Activated B cell treated with CpG ODN at 0.5 μM for 24 hours (primary cell): ENCODE data around the gene CHCHD6. TPM values are rescaled to one million over a fixed set of nuclear protein-coding genes. Genes with fewer than 3 reads are reported as not detected.

Experiments used
- ATAC-seq: fragments of 200-7000 bp; cut with Tn5 transposase; one replicate; pipeline ENCODE4 v1.10.0; 2021; ENCODE audit warnings: low read depth, mild to moderate bottlenecking, moderate library complexity
- CTCF ChIA-PET: fragments of 350-600 bp; sonication (Branson Sonifier 250); formaldehyde crosslinking; loops from one replicate; lab custom pipeline; 2021; ENCODE audit warnings: antibody characterized with exemption; lab: Charles Lee
- POLR2A ChIA-PET: fragments of 350-600 bp; sonication (Branson Sonifier 250); formaldehyde crosslinking; loops from one replicate; lab custom pipeline; 2021; ENCODE audit warnings: antibody characterized with exemption; lab: Charles Lee
- DNase-seq: peaks from one replicate; pipeline ENCODE4 v3.0.0; 2022
- H3K27ac Mint-ChIP-seq: one replicate; pipeline ENCODE4 v1.8.0; 2020; ENCODE audit warnings: mixed read lengths
- H3K27me3 Mint-ChIP-seq: one replicate; pipeline ENCODE4 v1.8.0; 2021; ENCODE audit warnings: mixed read lengths
- H3K36me3 Mint-ChIP-seq: one replicate; pipeline ENCODE4 v1.8.0; 2021; ENCODE audit warnings: low read depth, mixed read lengths
- H3K4me1 Mint-ChIP-seq: one replicate; pipeline ENCODE4 v1.8.0; 2021; ENCODE audit warnings: mixed read lengths
- H3K4me3 Mint-ChIP-seq: one replicate; pipeline ENCODE4 v1.8.0; 2020; ENCODE audit warnings: mild to moderate bottlenecking, mixed read lengths
- H3K9me3 Mint-ChIP-seq: one replicate; pipeline ENCODE4 v1.8.0; 2020; ENCODE audit warnings: mixed read lengths
- intact Hi-C: fragments of 100-400 bp; cut with micrococcal nuclease; formaldehyde crosslinking; loops from one replicate; pipeline ENCODE4 v1.15.1; 2024
- total RNA-seq: library from RNA; stranded (reverse); gene quantifications from 2 replicates; pipeline ENCODE4 v1.2.3, GENCODE V29; 2022
- TF ChIP-seq, protein P1 (sequence below): fragments of 200-600 bp; IDR thresholded peaks from one replicate; pipeline ENCODE4 v1.8.0; 2022; ENCODE audit warnings: antibody characterized with exemption, mild to moderate bottlenecking

The CHCHD6 gene
- total RNA-seq, 1 donor from 2014 or later, result 10.0 TPM

GRCh38 chr3:126854666-126855065, 150.6 kb downstream of the CHCHD6 start:
- no peaks in the 10 kb centered on the region for H3K9me3 Mint-ChIP-seq
- POLR2A ChIA-PET, result no interaction called here
- H3K27ac Mint-ChIP-seq, result no peak overlapping the region
- H3K4me3 Mint-ChIP-seq, result no peak overlapping the region
- CTCF ChIA-PET, result interaction anchor here (2.3 kb wide), 1 partner anchor 128 kb away, joined by 7 read pairs; the partner anchor contains the start of gene PLXNA1
- intact Hi-C loops, result loop anchor here (10.0 kb wide), 1 partner anchor 100 kb away; no protein-coding TSS in a partner anchor
- ATAC-seq, result no peak
- no peaks in the 10 kb centered on the region for H3K27me3 Mint-ChIP-seq
- TF ChIP-seq, protein P1, sequence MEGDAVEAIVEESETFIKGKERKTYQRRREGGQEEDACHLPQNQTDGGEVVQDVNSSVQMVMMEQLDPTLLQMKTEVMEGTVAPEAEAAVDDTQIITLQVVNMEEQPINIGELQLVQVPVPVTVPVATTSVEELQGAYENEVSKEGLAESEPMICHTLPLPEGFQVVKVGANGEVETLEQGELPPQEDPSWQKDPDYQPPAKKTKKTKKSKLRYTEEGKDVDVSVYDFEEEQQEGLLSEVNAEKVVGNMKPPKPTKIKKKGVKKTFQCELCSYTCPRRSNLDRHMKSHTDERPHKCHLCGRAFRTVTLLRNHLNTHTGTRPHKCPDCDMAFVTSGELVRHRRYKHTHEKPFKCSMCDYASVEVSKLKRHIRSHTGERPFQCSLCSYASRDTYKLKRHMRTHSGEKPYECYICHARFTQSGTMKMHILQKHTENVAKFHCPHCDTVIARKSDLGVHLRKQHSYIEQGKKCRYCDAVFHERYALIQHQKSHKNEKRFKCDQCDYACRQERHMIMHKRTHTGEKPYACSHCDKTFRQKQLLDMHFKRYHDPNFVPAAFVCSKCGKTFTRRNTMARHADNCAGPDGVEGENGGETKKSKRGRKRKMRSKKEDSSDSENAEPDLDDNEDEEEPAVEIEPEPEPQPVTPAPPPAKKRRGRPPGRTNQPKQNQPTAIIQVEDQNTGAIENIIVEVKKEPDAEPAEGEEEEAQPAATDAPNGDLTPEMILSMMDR, result no peak
- peaks cover 8% of the 10 kb centered on the region for H3K36me3 Mint-ChIP-seq
- H3K4me1 Mint-ChIP-seq, result no peaks in the 10 kb centered on the region
- DNase-seq, result no peak

DNA sequence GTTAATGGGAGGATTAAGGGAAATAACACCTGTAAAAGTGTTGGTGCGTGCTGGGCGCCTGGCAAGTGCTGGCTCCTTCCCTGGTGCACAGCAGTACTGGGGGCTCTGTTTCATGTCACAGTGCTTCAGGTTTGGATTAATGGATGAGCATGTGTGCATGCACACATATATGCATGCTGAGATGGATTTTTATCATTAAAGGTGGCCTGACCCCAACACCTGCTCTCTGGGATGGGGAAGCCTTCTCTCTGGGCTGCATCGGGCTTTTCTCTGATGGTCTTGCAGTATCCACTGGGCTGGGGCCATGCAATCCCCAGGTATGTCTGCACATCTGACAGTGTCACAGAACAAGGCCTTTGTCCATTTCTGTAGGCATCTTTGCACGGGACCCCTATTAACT, 151.3 kb downstream of the CHCHD6 start:
- intact Hi-C loops, result loop anchor here (10.0 kb wide), 1 partner anchor 99 kb away; no protein-coding TSS in a partner anchor
- no peaks in the 10 kb centered on the region for H3K27me3 Mint-ChIP-seq
- peaks cover 8% of the 10 kb centered on the region for H3K36me3 Mint-ChIP-seq
- H3K4me3 Mint-ChIP-seq, result no peak overlapping the region
- TF ChIP-seq, protein P1, result no peak
- ChIA-PET CTCF (interaction anchor here (1.2 kb wide), 1 partner anchor 165 kb away, joined by 3 read pairs; no protein-coding TSS in a partner anchor), POLR2A (no interaction called here)
- DNase-seq (no peak), ATAC-seq (no peak)
- H3K9me3 Mint-ChIP-seq, result no peaks in the 10 kb centered on the region
- H3K4me1 Mint-ChIP-seq, result no peaks in the 10 kb centered on the region
- H3K27ac Mint-ChIP-seq, result no peak overlapping the region

DNA sequence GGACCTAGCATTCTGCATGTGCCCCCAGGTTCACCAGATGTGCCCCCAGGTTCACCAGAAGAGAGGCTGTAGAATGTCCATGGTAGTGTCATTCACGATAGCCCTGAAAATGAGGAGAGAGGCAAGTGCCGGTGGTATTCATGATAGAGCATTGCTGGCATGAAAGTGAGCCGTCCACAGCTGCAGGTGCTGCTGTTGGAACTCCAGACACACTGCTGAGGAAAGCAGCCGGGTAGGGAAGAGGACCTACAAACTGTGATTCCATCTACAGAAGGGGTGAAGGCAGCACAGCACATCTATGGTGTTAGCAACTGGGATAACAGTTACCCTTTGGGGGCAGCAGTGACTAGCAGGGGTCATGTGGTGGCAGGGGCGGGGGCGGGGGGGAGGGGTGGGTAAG, 153.9 kb downstream of the CHCHD6 start:
- CTCF ChIA-PET, result no interaction called here
- no peaks in the 10 kb centered on the region for H3K4me1 Mint-ChIP-seq
- H3K9me3 Mint-ChIP-seq, result no peaks in the 10 kb centered on the region
- no peak overlapping the region for H3K27ac Mint-ChIP-seq
- ATAC-seq (no peak), DNase-seq (no peak)
- POLR2A ChIA-PET, result no interaction called here
- H3K36me3 Mint-ChIP-seq, result peaks cover 5% of the 10 kb centered on the region
- H3K4me3 Mint-ChIP-seq, result no peak overlapping the region
- TF ChIP-seq, protein P1, result no peak
- intact Hi-C loops, result loop anchor here (10.0 kb wide), 1 partner anchor 97 kb away; no protein-coding TSS in a partner anchor
- H3K27me3 Mint-ChIP-seq, result no peaks in the 10 kb centered on the region

- Mint-ChIP-seq H3K27me3 (no peaks in the 10 kb centered on the region), H3K36me3 (peaks cover 5% of the 10 kb centered on the region), H3K27ac (no peak overlapping the region), H3K4me3 (no peak overlapping the region), H3K9me3 (no peaks in the 10 kb centered on the region), H3K4me1 (no peaks in the 10 kb centered on the region)
- TF ChIP-seq, protein P1, result no peak
- ATAC-seq (no peak), DNase-seq (no peak)
- POLR2A ChIA-PET, result no interaction called here
- intact Hi-C loops, result loop anchor here (10.0 kb wide), 1 partner anchor 96 kb away; no protein-coding TSS in a partner anchor
- CTCF ChIA-PET, result no interaction called here
These were observed 154.4 kb downstream of the CHCHD6 start for GRCh38 chr3:126858401-126858800.

GRCh38 chr3:126858887-126859286, 154.8 kb downstream of the CHCHD6 start:
- H3K9me3 Mint-ChIP-seq, result no peaks in the 10 kb centered on the region
- H3K4me3 Mint-ChIP-seq, result no peak overlapping the region
- H3K36me3 Mint-ChIP-seq, result peaks cover 3% of the 10 kb centered on the region
- DNase-seq (no peak), ATAC-seq (no peak)
- H3K27ac Mint-ChIP-seq, result no peak overlapping the region
- intact Hi-C loops, result loop anchor here (10.0 kb wide), 1 partner anchor 96 kb away; no protein-coding TSS in a partner anchor
- H3K27me3 Mint-ChIP-seq, result no peaks in the 10 kb centered on the region
- POLR2A ChIA-PET, result no interaction called here
- CTCF ChIA-PET, result no interaction called here
- TF ChIP-seq, protein P1, result no peak
- H3K4me1 Mint-ChIP-seq, result no peaks in the 10 kb centered on the region
